Right ventricle myocardium superior (tissue), 1 donor: ENCODE results near the gene CTXND1. TPM values are rescaled to one million over a fixed set of nuclear protein-coding genes. Genes with fewer than 3 reads are reported as not detected.

ENCODE experiments used
- ATAC-seq: fragments of 200-7000 bp; cut with Tn5 transposase; one replicate; pipeline ENCODE4 v1.9.1; 2020; ENCODE audit warnings: mild to moderate bottlenecking; ENCODE audit not compliant: poor library complexity
- DNase-seq: peaks from one replicate; pipeline ENCODE4 v3.0.0-alpha.2; 2020
- intact Hi-C: fragments of 100-400 bp; cut with DNase I; formaldehyde crosslinking; loops from one replicate; pipeline ENCODE4 v1.11.2; 2022
- total RNA-seq: library from RNA; stranded (reverse); fragmentation: NEBNext Ultra II Directional; extraction: Animal tissue kit (Norgen Biotek cat#: 25700); gene quantifications from one replicate; pipeline ENCODE4 v1.2.1, GENCODE V29; 2021
- donor health status: DM: no; HTN: yes; CAD: no; lungs with severe emphysema.

The CTXND1 gene
- total RNA-seq, 1 donor from 2014 or later: 0.94 TPM

GRCh38 chr15:80152896-80153876 is 98.8 kb downstream of the CTXND1 start, which contains the start of gene FAH:
TSS of gene FAH (plus strand) at chr15:80152999. CDS start at chr15:80153055, 56 bp downstream.
- ATAC-seq (peak; percentile 86), DNase-seq (no peak)
- intact Hi-C loops: no loop called here

GRCh38 chr15:80152180-80152895 is 99.7 kb downstream of the CTXND1 start:
- peak; percentile 98 for DNase-seq
- peak; percentile 93 for ATAC-seq
- intact Hi-C loops: no loop called here

GRCh38 chr15:80151576-80151975 is 100.4 kb downstream of the CTXND1 start:
- intact Hi-C loops: no loop called here
- ATAC-seq (no peak), DNase-seq (no peak)

- intact Hi-C loops: no loop called here
- DNase-seq: no peak
These were observed 100.9 kb downstream of the CTXND1 start for GRCh38 chr15:80151148-80151547.

More at GRCh38 chr15:80151148-80151547, 100.9 kb downstream of the CTXND1 start:
- no peak for ATAC-seq

Other genes with a start within 250 kb of the CTXND1 start
- 62.8 TPM for gene ZFAND6, start 192.5 kb downstream of the CTXND1 start, total RNA-seq
- gene FAH, start 99.2 kb downstream of the CTXND1 start, total RNA-seq: 28.2 TPM
- gene ARNT2, start 152.2 kb upstream of the CTXND1 start, total RNA-seq: 3.3 TPM